IMR-90 (cell line): ENCODE data around the gene FAM236B. TPM values are rescaled to one million over a fixed set of nuclear protein-coding genes. Genes with fewer than 3 reads are reported as not detected.
"Not testable (repeated sequence)": the region's sequence is repeated elsewhere in the genome, so short reads cannot be mapped to it uniquely, and the experiment has no call there.

Experiments
- ATAC-seq: fragments of 200-7000 bp; cut with Tn5 transposase; 2 replicates; pipeline ENCODE4 v1.9.1; 2020; ENCODE audit warnings: low read depth, mild to moderate bottlenecking, moderate library complexity
- BruUV-seq: library from RNA; stranded (reverse); fragments of 400-500 nt; replicated peaks from 2 replicates; lab custom pipeline; 2021; lab: Mats Ljungman, UMichigan
- CTCF ChIA-PET: fragments of 300-600 bp; formaldehyde crosslinking; extraction: SDS; loops from one replicate; lab custom pipeline; 2021; ENCODE audit warnings: antibody characterized with exemption; lab: Yijun Ruan, JAX
- POLR2A ChIA-PET: fragments of 300-600 bp; sonication (Branson Sonifier 250); formaldehyde crosslinking; loops from one replicate; lab custom pipeline; 2022; ENCODE audit warnings: antibody characterized with exemption; ENCODE audit not compliant: unreplicated experiment; lab: Charles Lee
- DNase-seq: peaks from one replicate; pipeline ENCODE4 v3.0.0; 2013
- H2AFZ ChIP-seq: replicated peaks from 2 replicates; pipeline ENCODE3; 2013; ENCODE audit warnings: low read length, mild to moderate bottlenecking; ENCODE audit not compliant: poor library complexity
- H2AK5ac ChIP-seq: 2 replicates; pipeline ENCODE4 v1.6.1; 2013; ENCODE audit warnings: low read depth, low read length, inconsistent platforms
- H2AK9ac ChIP-seq: replicated peaks from 2 replicates; pipeline ENCODE3; 2013; ENCODE audit warnings: mild to moderate bottlenecking, low read depth, low read length, moderate library complexity; ENCODE audit not compliant: poor library complexity
- H2BK120ac ChIP-seq: 2 replicates; pipeline ENCODE4 v1.6.1; 2013; ENCODE audit warnings: low read depth, low read length, inconsistent platforms
- H2BK15ac ChIP-seq: 3 replicates; pipeline ENCODE4 v1.6.1; 2013; ENCODE audit warnings: low read depth, low read length, inconsistent platforms
- H2BK20ac ChIP-seq: 2 replicates; pipeline ENCODE4 v1.6.1; 2013; ENCODE audit warnings: low read depth, mild to moderate bottlenecking, inconsistent platforms, low read length, moderate library complexity
- H2BK5ac ChIP-seq: 2 replicates; pipeline ENCODE4 v1.6.1; 2013; ENCODE audit warnings: mild to moderate bottlenecking, low read depth, low read length, inconsistent platforms; ENCODE audit not compliant: poor library complexity, severe bottlenecking
- H3K14ac ChIP-seq: replicated peaks from 2 replicates; pipeline ENCODE4 v1.6.1; 2013; ENCODE audit warnings: low read depth, low read length, inconsistent platforms
- H3K18ac ChIP-seq: 2 replicates; pipeline ENCODE4 v1.6.1; 2013; ENCODE audit warnings: low read depth, low read length, control low read depth
- H3K23ac ChIP-seq: 2 replicates; pipeline ENCODE4 v1.6.1; 2013; ENCODE audit warnings: low read depth, low read length, inconsistent platforms
- H3K27ac ChIP-seq: 2 replicates; pipeline ENCODE4 v1.5.1; 2013; ENCODE audit warnings: mild to moderate bottlenecking, control low read depth, low read length; ENCODE audit not compliant: insufficient read depth
- H3K27me3 ChIP-seq: 2 replicates; pipeline ENCODE4 v1.6.1; 2013; ENCODE audit warnings: low read length; ENCODE audit not compliant: control insufficient read depth, insufficient read depth
- H3K36me3 ChIP-seq: 2 replicates; pipeline ENCODE4 v1.6.1; 2013; ENCODE audit warnings: low read length, mixed read lengths; ENCODE audit not compliant: control insufficient read depth, insufficient read depth
- H3K4ac ChIP-seq: 2 replicates; pipeline ENCODE4 v1.6.1; 2013; ENCODE audit warnings: low read depth, low read length, inconsistent platforms
- H3K4me1 ChIP-seq: 2 replicates; pipeline ENCODE4 v1.6.1; 2013; ENCODE audit warnings: low read length, mixed read lengths; ENCODE audit not compliant: control insufficient read depth, insufficient read depth
- H3K4me2 ChIP-seq: 2 replicates; pipeline ENCODE4 v1.6.1; 2013; ENCODE audit warnings: low read depth, mild to moderate bottlenecking, control low read depth, low read length, moderate library complexity
- H3K4me3 ChIP-seq: 2 replicates; pipeline ENCODE4 v1.5.1; 2013; ENCODE audit warnings: low read depth, mild to moderate bottlenecking, control low read depth, low read length, moderate library complexity; ENCODE audit not compliant: insufficient read depth
- H3K56ac ChIP-seq: 2 replicates; pipeline ENCODE4 v1.6.1; 2013; ENCODE audit warnings: low read length, inconsistent platforms; ENCODE audit not compliant: insufficient read depth; ENCODE audit errors: extremely low read depth
- H3K79me1 ChIP-seq, 2 experiments: 2 replicates each; pipeline ENCODE4 v1.6.1; 2013; ENCODE audit warnings: low read length in 2 of 2, inconsistent platforms in 1 of 2, low read depth in 1 of 2
- H3K9ac ChIP-seq: 2 replicates; pipeline ENCODE4 v1.6.1; 2013; ENCODE audit warnings: low read depth, low read length, control low read depth
- H3K9me1 ChIP-seq: 2 replicates; pipeline ENCODE4 v1.6.1; 2013; ENCODE audit warnings: low read length, inconsistent platforms; ENCODE audit not compliant: insufficient read depth
- H3K9me3 ChIP-seq: 2 replicates; pipeline ENCODE4 v1.6.1; 2013; ENCODE audit warnings: low read length; ENCODE audit not compliant: control insufficient read depth, insufficient read depth
- H4K20me1 ChIP-seq: 2 replicates; pipeline ENCODE4 v1.6.1; 2013; ENCODE audit warnings: low read length, inconsistent platforms; ENCODE audit not compliant: insufficient read depth
- H4K5ac ChIP-seq: 2 replicates; pipeline ENCODE4 v1.6.1; 2013; ENCODE audit warnings: mild to moderate bottlenecking, low read depth, low read length, control low read depth
- H4K8ac ChIP-seq, 2 experiments: 2 replicates each; pipeline ENCODE4 v1.6.1; 2013; ENCODE audit warnings: low read depth in 2 of 2, low read length in 2 of 2, control low read depth in 1 of 2, inconsistent platforms in 1 of 2
- H4K91ac ChIP-seq: 2 replicates; pipeline ENCODE4 v1.6.1; 2013; ENCODE audit warnings: low read depth, low read length, inconsistent platforms; ENCODE audit not compliant: insufficient read depth
- WGBS, 2 experiments: methylation state at CpG; one replicate each; pipeline versions ENCODE4 v1.1.5 to v1.1.7; 2013; ENCODE audit warnings: missing lambda C conversion rate in 2 of 2; ENCODE audit not compliant: insufficient read length in 1 of 2; ENCODE audit errors: extremely low coverage in 2 of 2; 5-methylcytosine and 5-hydroxymethylcytosine counted together
- dilution Hi-C: fragments of 300-500 bp; cut with HindIII; formaldehyde crosslinking; loops from one replicate; pipeline ENCODE4 v1.14.3; 2018; ENCODE audit warnings: low sequenced_read_pairs; ENCODE audit not compliant: unreplicated experiment
- in situ Hi-C: fragments of 300-500 bp; cut with MboI; formaldehyde crosslinking; loops from 3 replicates; pipeline ENCODE4 v1.14.3; 2019; ENCODE audit warnings: low sequenced_read_pairs, inconsistent platforms, mixed read lengths
- intact Hi-C: fragments of 100-400 bp; cut with micrococcal nuclease; formaldehyde crosslinking; loops from 2 replicates; pipeline ENCODE4 v1.10.0; 2022
- polyA plus RNA-seq, 3 experiments: library from polyadenylated mRNA; depleted of rRNA; stranded (reverse); fragments of >200 nt; gene quantifications; 2 replicates each; pipeline ENCODE4 v1.2.3, GENCODE V29; 2012; ENCODE audit warnings: low replicate concordance in 1 of 3
- total RNA-seq: library from RNA; depleted of rRNA; stranded (reverse); fragments of >200 nt; gene quantifications from 2 replicates; pipeline ENCODE4 v1.2.3, GENCODE V29; 2012

Gene FAM236B
- total and polyA plus RNA-seq, 2 of the 4 experiments (the other 2 are of a cell fraction): not detected

DNA sequence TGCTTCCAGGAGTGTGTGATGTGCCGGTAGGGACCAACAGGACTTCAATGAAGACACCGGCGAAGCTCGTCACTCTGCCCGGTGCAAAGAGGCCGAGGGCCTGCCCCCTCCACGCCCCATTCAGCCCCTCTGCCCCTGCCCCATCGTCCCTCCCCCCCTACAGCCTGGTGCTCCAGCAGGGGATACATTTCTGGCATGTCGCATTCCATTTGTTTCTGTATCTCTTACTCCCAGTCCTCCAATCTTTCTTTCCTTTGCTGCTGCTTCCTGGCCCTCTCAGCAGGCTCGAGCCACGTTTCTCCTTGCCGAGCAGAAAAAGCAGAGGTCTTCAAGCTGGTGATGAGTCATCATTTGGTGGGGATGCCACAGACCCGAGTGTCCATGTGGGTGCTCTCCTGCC is 25.6 kb upstream of the FAM236B start, which contains the start of gene FAM236D:
FAM236D (minus strand) TSS at position 101 of the 400 bp plus-strand sequence; CDS start at position 1, 100 bp downstream.
- H4K5ac ChIP-seq, H3K23ac ChIP-seq, H4K20me1 ChIP-seq, H4K8ac ChIP-seq, H3K27me3 ChIP-seq, dilution Hi-C loops, H4K91ac ChIP-seq, H3K56ac ChIP-seq, H2BK15ac ChIP-seq, H3K4me1 ChIP-seq, H3K4me2 ChIP-seq, H2AK9ac ChIP-seq, H2AK5ac ChIP-seq, H3K4ac ChIP-seq, ATAC-seq, POLR2A ChIA-PET, intact Hi-C loops, H3K9ac ChIP-seq, H3K18ac ChIP-seq, H2BK120ac ChIP-seq, DNase-seq, H3K36me3 ChIP-seq, in situ Hi-C loops, H2AFZ ChIP-seq, H2BK20ac ChIP-seq, H3K9me1 ChIP-seq, H3K79me1 ChIP-seq, H3K27ac ChIP-seq, CTCF ChIA-PET, H3K4me3 ChIP-seq, H3K14ac ChIP-seq, H2BK5ac ChIP-seq, H3K9me3 ChIP-seq, BruUV-seq: not testable (repeated sequence)
- WGBS, 2 experiments: no CpG with 5 or more reads among the region's 13 CpGs

DNA sequence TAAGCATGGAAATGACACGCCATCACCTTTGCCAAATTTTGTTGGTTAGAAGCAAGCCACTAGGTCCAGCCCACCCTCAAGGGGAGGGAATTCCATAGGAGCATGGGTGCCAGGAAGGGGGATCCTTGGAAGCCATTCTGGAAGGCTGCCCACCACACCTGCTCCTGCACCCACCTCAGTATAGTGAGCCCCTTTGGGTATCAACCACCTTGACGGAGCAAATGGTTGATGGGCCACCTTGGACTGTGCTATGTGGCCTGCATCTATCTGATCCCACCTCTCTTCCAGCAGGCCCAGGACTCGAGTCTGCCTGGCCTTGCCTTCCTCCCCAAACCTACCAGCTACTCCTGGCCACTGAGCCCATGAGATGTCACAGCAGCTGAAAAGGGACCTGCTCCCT is 7.9 kb upstream of the FAM236B start:
- H4K91ac ChIP-seq, H4K20me1 ChIP-seq, H3K4me2 ChIP-seq, H2AK5ac ChIP-seq, H3K18ac ChIP-seq, DNase-seq, H4K8ac ChIP-seq, BruUV-seq, H4K5ac ChIP-seq, in situ Hi-C loops, POLR2A ChIA-PET, H3K79me1 ChIP-seq, H2BK120ac ChIP-seq, H3K56ac ChIP-seq, H2BK15ac ChIP-seq, H2AK9ac ChIP-seq, H3K9me3 ChIP-seq, H3K14ac ChIP-seq, H3K9ac ChIP-seq, intact Hi-C loops, H3K4me1 ChIP-seq, H3K36me3 ChIP-seq, H3K27me3 ChIP-seq, CTCF ChIA-PET, H3K27ac ChIP-seq, H2AFZ ChIP-seq, H3K9me1 ChIP-seq, H3K4ac ChIP-seq, H3K23ac ChIP-seq, H2BK20ac ChIP-seq, ATAC-seq, dilution Hi-C loops, H2BK5ac ChIP-seq, H3K4me3 ChIP-seq: not testable (repeated sequence)
- no CpG with 5 or more reads among the region's 3 CpGs for WGBS, 2 experiments
